GM12801 (cell line): Measurements from ENCODE around the gene SLC10A7.

Experiments
- CTCF ChIP-seq: IDR thresholded peaks from one replicate; pipeline ENCODE4 v1.5.1; 2011; ENCODE audit warnings: control low read depth; ENCODE audit not compliant: insufficient read length; ENCODE audit errors: extremely low read depth

Gene SLC10A7

DNA sequence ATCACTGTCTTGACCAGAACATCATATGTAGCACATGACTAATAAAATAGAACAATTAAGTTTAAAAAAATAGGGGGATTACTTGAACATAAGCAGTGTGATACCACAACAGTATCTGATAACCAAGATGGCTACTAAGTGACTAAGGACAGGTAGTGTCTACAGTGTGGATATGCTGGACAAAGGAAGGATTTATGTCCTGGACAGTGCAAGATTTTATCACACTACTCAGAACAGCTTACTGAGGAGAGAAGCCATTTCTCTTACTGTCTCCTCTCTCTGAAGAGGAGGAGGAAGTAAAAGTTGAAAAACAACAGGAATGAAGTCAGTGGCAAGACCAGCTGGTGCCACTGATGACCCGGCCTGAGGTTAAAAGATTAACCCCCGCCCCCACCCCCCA, 4.0 kb upstream of the SLC10A7 start:
- TF ChIP-seq CTCF = no peak

DNA sequence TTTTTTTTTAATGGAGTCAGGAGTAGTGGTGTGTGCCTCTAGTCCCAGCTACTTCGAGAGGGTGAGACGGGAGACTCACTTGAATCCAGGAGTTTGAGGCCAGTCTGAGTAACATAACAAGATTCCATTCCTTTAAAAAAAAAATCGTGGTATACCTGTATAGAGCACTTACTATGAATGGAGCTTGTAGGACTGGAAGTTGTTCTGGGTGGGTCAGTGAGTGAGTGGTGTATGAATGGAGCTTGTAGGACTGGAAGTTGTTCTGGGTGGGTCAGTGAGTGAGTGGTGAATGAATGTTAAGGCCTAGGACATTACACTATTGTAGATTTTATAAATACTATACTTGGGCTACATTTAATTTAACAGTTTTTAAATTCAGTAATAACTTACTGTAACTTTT, 2.9 kb upstream of the SLC10A7 start:
- TF ChIP-seq CTCF = no peak

DNA sequence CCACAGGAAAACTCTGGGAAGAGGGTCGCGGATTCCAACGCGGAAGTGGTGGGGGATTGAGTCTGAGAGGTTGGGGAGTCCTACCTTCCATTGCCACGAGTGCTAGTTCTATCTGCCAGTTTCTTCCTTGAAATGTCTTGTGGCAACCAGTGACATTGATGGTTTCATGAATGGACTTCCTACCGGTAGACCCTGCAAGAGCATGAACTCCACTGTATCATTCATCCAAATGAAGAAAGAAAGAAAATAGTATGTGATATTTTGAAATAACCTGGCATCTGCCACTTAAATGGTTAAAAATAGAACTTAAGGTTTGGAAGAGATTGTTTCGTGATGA, 1.1 kb upstream of the SLC10A7 start:
- TF ChIP-seq CTCF = no peak

DNA sequence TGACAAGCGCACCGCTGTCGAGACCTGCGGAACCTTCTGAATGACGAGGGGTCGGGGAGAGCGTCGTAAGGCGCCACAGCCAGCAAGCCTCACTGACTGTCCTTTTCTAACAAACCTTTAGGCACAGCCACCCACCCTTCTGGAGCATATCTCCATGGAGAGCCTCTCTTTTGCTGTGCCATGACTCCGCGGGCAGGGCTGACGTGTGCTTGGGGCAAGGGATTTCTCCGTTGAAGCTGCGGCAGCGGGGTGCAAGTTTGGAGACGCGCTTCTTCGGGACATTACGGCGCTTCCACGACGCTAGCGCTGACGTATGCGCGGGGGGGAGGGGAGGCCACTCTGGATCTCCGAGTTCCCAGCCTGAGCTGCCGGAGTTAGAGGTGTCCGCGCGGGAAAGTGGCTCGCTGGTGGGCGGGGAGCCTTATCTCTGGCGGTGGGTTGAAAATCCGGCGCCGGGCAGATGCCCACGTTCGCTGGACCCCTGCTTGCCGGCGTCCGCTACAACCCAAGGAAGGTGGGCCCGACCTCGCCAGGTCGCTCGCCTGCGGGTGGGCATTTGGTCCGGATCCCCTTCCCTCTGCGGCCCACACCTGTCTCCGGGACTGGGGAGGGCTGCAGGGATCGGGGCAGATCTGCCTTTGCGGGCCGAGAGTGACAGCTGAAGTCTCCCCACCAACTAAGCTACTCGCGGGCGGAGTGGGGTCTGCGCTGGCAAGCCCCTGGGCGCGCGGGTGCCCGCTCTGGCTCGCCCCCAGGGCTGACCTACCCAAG, 543 bp upstream of the SLC10A7 start:
- no peak for TF ChIP-seq CTCF

- TF ChIP-seq CTCF = no peak
These were observed 722 bp downstream of the SLC10A7 start for GRCh38 chr4:146520896-146521540.

GRCh38 chr4:146514651-146515357, 6.9 kb downstream of the SLC10A7 start:
- no peak for TF ChIP-seq CTCF

DNA sequence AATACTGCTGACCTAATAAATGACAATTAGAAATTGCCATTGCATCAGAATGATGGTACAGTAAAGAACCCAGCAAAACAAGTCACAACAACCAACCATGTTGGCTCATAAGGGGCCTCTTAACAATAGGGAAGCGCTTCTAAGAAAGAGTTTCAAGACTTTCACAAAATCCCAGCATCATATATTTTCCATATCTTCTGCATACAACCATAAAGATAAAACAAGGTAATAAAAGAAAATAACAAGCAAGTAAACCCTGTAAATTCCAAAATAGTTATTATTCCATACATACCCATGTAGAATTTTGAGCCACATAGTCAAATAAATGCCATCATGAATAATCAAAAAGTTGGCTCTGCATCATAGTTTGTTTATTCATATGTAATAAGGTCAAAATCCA, 8.2 kb downstream of the SLC10A7 start:
- TF ChIP-seq CTCF = no peak
